DMS53 treated with DMSO at 0.1 percent for 48 hours (cell line): ENCODE data around the gene STRN3.
"Not testable (repeated sequence)": the region's sequence is repeated elsewhere in the genome, so short reads cannot be mapped to it uniquely, and the experiment has no call there.

ENCODE experiments used
- DNase-seq: peaks from one replicate; lab custom pipeline; 2025; ENCODE audit not compliant: unreplicated experiment; lab: John Stamatoyannopoulos, UW

The STRN3 gene, protein sequence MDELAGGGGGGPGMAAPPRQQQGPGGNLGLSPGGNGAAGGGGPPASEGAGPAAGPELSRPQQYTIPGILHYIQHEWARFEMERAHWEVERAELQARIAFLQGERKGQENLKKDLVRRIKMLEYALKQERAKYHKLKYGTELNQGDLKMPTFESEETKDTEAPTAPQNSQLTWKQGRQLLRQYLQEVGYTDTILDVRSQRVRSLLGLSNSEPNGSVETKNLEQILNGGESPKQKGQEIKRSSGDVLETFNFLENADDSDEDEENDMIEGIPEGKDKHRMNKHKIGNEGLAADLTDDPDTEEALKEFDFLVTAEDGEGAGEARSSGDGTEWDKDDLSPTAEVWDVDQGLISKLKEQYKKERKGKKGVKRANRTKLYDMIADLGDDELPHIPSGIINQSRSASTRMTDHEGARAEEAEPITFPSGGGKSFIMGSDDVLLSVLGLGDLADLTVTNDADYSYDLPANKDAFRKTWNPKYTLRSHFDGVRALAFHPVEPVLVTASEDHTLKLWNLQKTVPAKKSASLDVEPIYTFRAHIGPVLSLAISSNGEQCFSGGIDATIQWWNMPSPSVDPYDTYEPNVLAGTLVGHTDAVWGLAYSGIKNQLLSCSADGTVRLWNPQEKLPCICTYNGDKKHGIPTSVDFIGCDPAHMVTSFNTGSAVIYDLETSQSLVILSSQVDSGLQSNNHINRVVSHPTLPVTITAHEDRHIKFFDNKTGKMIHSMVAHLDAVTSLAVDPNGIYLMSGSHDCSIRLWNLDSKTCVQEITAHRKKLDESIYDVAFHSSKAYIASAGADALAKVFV

GRCh38 chr14:31026077-31026449, at the start of gene STRN3:
STRN3 (minus strand) TSS chr14:31026379; CDS start chr14:31026185, 194 bp downstream.
- no peak for DNase-seq

GRCh38 chr14:31075144-31075543, 49.0 kb upstream of the STRN3 start:
- DNase-seq = no peak

GRCh38 chr14:31071151-31071550, 45.0 kb upstream of the STRN3 start:
- DNase-seq = no peak

GRCh38 chr14:31070431-31070830, 44.3 kb upstream of the STRN3 start:
- no peak for DNase-seq

GRCh38 chr14:31069343-31069742, 43.2 kb upstream of the STRN3 start:
- DNase-seq = no peak

GRCh38 chr14:31068235-31068634, 42.1 kb upstream of the STRN3 start:
- no peak for DNase-seq

DNA sequence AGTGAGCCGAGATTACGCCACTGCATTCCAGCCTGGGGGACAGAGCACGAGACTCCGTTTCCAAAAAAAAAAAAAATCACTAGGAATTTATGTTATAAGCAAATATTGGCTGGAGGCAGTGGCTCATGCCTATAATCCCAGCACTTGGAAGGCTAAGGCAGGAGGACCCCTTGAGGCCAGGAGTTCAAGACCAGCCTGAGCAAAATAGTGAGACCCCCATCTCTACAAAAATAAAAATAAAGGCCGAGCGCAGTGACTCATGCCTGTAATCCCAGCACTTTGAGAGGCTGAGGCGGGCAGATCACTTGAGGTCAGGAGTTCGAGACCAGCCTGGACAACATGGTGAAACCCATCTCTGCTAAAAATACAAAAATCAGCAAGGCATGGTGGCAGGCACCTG, 36.7 kb upstream of the STRN3 start:
- DNase-seq = not testable (repeated sequence)

DNA sequence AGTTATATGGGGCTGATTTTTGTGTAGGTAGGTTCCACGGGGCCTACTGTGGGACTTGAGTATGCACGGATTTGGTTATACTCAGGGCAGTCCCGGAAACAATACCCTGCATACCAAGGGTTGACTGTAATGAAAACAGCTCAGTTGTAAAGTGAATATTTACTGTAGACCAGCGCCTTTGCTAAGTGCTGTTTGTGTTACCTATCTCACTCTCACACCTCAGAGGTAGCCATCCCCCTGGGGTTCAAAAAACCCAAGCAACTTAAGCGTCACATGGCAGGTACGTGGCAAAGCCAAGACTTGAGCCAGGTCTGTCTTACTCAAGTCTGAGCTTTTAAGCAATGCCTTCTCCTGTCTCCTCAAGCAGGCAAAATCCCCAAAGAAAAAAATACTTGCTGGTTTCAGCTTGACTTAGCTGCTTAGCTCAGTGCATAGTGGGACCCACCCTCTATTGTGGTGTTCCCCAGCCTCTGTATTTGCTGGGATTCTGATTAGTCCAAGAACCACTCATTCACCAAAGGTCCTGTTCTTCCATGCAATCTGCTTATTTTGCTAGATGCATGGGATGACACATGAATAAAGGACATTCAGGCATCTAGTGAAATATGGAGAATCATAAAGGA, 34.2 kb upstream of the STRN3 start:
- no peak for DNase-seq

DNA sequence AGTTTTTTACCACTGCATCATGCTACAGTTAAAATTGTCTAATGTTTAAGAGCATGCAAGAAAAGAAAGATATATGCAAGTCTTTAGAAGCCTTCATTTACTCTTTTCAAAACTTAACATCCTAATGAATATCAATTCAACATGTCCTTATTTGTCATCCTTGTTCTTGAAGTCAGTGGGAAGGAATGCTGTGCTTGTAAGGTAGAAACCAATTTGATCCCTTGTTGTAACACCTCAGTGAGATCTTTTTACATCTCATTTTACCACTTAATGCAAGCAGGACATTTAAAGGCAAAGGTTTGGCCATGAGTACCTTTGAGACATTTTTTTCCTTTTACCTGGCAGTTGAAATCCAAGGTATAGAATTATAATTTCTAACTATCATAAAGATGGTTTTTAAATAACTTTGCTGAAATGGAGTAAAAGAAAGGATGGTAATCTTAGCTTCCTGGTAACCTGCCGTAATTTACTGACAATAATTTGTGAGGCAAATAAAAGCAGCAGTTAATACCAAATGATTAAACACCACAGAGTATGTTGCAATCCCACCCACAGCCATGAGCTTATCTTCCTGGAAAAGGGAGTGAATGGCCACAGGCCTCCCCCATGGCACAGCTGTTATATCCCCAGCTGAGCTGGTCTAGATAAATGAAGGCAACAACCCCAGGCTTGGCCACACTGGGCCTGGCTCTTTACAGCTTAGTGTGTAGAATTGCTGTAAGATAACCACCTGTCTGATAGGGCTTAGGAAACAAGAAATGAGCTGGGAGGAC, 33.2 kb upstream of the STRN3 start:
- DNase-seq = no peak

DNA sequence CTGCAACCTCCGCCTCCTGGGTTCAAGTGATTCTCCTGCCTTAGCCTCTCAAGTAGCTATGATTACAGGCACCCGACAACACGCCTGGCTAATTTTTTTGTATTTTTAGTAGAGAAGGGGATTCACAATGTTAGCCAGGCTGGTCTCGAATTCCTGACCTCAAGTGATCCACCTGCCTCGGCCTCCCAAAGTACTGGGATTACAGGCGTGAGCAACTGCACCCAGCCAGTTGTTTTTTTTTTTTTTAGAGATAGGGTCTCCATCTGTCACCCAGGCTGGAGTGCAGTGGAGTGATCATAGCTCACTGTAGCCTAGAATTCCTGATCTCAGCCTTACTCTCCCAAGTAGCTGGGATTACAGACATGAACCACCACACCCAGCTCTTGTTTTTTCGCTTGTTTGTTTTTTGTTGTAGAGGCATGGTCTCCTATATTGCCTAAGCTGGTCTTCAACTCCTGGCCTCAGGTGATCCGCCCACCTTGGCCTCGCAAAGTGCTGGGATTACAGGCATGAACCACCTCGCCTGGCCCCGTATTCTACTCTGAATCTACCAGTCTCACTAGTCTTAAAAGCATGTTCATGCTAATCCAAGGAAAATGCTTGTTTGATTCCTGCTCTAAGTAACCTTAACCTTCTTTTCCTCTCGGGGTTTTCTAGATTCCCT, 31.7 kb upstream of the STRN3 start:
- DNase-seq = no peak

- no peak for DNase-seq
These were observed 30.9 kb upstream of the STRN3 start for GRCh38 chr14:31057035-31057434.

- not testable (repeated sequence) for DNase-seq
These were observed 26.9 kb upstream of the STRN3 start for GRCh38 chr14:31052905-31053586.

- DNase-seq = no peak
These were observed 25.3 kb upstream of the STRN3 start for GRCh38 chr14:31051511-31051910.

- no peak for DNase-seq
These were observed 24.8 kb upstream of the STRN3 start for GRCh38 chr14:31051023-31051422.

- no peak for DNase-seq
These were observed 21.3 kb upstream of the STRN3 start for GRCh38 chr14:31047503-31047902.

- DNase-seq = no peak
These were observed 19.4 kb upstream of the STRN3 start for GRCh38 chr14:31045501-31046080.

GRCh38 chr14:31043379-31043778, 17.2 kb upstream of the STRN3 start:
- DNase-seq = no peak

DNA sequence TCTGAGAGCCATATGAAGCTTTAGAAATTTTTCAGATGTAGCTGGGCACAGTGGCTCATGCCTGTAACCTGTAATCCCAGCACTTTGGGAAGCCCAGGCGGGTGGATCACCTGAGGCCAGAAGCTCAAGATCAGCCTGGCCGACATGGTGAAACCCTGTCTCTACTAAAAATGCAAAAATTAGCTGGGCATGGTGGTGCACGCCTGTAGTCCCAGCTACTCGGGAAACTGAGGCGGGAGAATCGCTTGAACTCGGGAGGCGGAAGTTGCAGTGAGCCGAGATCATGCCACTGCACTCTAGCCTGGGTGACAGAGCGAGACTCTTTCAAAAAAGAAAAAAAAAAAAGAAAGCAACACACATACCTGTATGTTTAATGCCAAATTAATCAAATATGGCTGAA, 16.7 kb upstream of the STRN3 start:
- DNase-seq = not testable (repeated sequence)

GRCh38 chr14:31042300-31042699, 16.1 kb upstream of the STRN3 start:
- DNase-seq = no peak
